IPS-NIHi7 (cell line): ENCODE data around the gene ISM1.

Experiments used
- DNase-seq: peaks from one replicate; pipeline ENCODE4 v3.0.0; 2012; ENCODE audit warnings: mixed read lengths; ENCODE audit errors: extremely low spot score

ISM1 gene

GRCh38 chr20:13283869-13284829 is 63.1 kb downstream of the ISM1 start:
- no peak for DNase-seq

- DNase-seq = no peak
Measured at GRCh38 chr20:13284830-13285229, 63.8 kb downstream of the ISM1 start.

DNA sequence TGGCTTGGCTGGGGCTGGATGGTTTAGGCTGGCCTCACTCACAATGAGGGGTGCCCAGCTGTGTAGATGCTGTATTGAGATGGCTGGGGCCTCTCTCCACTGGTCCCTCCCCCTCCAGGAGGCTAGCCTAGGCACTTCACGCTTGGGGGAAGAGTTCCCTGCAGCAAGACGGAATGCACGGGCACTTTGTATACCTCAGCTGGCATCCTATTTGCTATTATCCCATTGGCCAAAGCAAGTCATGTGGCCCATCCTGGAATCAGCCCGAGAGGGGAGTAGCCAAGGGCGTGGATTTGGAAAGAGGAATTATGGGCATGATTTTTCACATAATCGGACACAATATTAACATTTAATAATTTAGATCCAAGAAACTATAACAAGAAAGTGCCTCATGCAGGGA is 64.3 kb downstream of the ISM1 start:
- no peak for DNase-seq

DNA sequence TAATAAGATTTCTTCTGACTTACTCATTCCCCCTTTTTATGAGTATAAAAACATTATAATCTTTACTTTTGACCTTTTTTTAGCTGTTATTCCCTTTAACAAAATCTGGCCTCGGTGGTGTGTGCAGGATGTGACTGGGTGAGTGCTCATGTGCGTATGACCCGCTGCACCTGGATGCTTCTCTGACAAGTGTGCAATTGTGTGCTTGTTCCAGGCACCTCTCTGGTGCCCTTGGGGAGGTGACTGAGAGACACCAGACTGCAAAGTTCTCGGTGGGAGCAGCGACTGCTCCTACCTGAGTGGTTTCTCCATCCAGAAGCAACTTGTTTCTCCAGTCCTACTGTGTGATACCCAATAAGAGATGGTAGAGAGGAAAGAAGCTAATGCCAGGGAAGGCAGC is 65.0 kb downstream of the ISM1 start:
- DNase-seq = no peak

DNA sequence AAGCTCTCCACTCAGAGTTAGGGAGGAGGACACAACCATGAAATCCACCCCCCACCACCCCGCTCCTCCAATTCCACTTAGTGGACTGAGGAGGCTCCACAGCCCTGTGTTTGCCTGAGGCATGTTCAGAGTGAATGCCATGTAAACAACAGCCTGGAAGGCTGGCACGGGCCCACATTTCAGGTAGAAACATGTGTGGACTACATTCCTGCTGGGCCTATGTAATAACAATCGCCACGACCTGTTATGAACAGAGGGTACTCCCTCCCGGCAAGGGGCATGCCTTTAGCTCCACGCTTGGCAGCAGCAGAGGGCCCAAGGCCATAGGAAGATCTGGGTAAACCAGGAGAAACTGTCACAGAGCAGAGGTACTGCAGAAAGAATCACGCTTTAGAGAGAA is 65.5 kb downstream of the ISM1 start:
- no peak for DNase-seq

DNA sequence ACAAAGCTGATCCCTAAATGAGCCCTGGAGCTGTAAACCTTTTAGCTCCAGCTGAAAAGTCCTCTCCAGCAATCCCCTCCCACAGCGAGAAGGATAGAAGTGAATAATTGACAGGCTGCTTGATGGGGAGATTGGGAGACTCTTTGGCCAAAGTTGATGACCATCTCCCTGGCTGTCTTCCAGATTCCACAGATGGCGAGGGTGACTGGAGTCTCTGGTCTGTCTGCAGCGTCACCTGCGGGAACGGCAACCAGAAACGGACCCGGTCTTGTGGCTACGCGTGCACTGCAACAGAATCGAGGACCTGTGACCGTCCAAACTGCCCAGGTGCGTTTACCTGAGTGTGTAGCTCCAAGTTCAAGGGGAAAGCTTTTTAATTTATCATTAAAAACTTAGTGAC is 67.3 kb downstream of the ISM1 start:
- DNase-seq = no peak

DNA sequence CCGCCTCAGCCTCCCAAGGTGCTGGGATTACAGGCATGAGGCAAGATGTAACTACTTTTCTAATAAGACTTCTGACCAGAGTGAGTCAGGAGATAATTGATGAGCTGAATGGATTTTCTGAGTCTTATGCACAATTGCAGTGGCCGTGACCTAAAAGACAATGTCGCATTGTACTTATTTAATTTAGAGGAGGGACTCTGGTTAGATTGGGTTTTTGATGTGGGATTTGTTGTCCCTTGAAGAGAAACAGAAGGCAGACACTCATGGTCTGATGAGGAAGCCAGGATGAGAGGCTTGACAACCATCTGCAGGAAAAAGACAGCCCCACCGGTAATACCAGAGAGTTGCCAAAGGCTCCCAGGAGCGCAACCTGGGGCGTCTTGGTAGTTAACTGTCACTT is 68.0 kb downstream of the ISM1 start:
- DNase-seq = no peak

DNA sequence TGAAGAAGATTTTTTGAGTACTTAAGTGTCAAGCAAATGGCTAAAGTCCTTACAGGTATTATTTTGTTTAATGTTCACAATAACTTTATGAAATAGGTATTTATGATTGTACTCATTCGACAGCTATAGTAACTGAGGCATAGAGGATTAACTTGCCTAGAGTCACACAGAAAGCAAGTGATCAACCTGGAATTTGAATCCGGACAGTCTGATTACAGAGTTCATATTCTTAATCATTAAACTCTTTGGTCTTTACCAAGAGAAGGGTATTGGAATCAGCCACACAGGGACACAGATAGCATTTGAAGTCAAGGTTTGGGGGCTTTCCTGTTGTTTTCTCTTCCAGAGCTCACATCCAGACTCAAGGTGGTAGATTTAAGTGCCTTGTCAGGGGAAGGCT is 69.7 kb downstream of the ISM1 start:
- DNase-seq = no peak

- no peak for DNase-seq
Measured at GRCh38 chr20:13291157-13291556, 70.1 kb downstream of the ISM1 start.

GRCh38 chr20:13292201-13292885 is 71.3 kb downstream of the ISM1 start:
- DNase-seq = no peak

- no peak for DNase-seq
Measured at GRCh38 chr20:13294522-13294921, 73.4 kb downstream of the ISM1 start.

DNA sequence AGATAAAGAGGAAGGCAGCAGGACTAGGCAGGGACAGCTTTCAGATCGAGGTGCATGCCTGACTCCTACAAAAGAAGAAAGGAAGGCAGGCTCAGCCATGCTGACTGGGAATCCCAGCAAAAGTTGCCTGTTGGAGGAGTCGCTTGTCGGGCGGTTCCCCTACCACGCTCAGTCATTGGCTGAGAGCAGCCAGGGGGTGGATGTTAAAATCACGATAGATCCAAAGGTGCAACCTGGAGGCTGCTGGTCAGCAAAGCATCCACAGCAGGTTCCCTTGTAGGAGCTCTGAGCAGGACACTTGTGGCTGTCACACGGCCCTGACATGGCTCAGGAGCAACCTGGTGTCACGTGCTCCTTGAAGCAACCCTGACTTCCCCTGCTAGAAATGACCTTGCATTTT is 74.6 kb downstream of the ISM1 start:
- DNase-seq = no peak

GRCh38 chr20:13296070-13296469 is 75.0 kb downstream of the ISM1 start:
- DNase-seq = no peak

GRCh38 chr20:13297147-13297899 is 76.2 kb downstream of the ISM1 start:
- DNase-seq = no peak

DNA sequence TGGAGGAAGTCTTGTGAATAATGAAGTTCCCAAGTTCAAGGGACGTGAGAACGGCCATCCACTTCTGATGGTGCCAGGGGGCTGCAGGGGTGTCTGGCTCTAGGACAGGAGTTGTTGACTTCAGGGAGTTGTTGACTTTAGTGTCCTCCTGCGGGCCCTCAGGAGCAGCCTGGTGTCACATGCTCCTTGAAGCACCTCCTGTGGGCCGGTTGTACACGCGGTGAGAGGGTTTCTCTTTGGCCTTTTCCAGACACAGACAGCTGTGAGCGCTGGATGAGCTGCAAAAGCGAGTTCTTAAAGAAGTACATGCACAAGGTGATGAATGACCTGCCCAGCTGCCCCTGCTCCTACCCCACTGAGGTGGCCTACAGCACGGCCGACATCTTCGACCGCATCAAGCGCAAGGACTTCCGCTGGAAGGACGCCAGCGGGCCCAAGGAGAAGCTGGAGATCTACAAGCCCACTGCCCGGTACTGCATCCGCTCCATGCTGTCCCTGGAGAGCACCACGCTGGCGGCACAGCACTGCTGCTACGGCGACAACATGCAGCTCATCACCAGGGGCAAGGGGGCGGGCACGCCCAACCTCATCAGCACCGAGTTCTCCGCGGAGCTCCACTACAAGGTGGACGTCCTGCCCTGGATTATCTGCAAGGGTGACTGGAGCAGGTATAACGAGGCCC is 77.8 kb downstream of the ISM1 start:
- DNase-seq = no peak

DNA sequence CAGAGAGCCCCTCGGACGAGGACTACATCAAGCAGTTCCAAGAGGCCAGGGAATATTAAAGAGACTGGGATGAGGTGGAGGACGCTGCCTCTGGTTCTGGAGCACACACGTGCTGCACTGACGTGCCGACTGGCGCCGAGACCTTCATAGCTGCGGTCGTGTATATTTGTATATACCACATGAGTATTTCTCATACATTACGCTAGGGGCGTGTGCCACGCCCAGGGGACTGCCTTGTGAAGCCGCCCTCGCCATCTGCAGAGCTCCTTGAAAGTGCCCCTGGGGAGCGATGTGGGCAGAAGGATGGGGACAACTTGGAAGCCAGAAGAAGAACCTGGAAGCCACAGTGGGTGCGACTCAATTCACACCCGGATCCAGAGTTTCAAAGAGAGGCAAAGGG is 78.3 kb downstream of the ISM1 start:
- DNase-seq = no peak

- DNase-seq = no peak
Measured at GRCh38 chr20:13301596-13301995, 80.5 kb downstream of the ISM1 start.

DNA sequence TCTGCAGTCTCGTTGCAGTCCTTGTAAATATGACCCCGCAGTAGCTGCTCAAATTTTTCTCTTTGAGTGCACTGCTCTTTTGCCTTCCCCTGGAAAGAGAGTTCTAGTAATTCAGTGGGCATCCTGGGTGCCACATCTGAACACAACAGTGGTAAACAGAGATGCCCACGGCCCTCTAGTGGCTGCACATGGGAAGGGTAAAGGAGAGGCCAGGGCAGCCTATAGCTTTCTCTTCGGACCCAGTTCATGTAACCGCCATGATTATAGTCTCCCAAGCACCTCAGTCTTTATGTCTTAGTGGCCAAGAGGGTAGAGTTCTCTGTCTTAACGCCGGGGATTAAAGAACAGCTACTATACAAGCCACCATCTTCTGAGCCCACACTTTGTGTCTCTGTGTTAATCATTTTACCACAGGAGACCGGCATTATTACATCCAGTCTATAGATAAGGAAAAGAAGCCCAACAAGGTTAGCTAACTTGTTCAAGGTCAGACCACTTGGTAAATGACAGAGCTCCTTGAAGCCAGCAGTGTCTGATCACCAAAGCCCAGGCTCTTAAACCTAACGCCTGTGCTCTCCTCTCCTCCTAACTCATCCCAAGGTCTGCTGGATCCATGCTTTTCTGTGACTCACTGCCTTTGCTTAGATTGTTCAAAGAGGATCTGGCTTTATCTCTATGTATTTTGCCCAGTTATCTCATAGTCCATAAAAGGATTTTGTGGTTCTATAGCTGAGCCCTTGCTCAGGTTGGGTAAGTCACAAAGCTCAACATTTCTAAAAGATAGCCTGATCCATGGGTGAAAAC is 81.8 kb downstream of the ISM1 start:
- peak; percentile 60 for DNase-seq

GRCh38 chr20:13305284-13305683 is 84.2 kb downstream of the ISM1 start:
- DNase-seq = no peak

- DNase-seq = no peak
Measured at GRCh38 chr20:13307562-13308163, 86.6 kb downstream of the ISM1 start.

GRCh38 chr20:13312300-13312699 is 91.2 kb downstream of the ISM1 start:
- DNase-seq = no peak
